HepG2 (cell line): ENCODE results near the gene GNAI2. TPM values are rescaled to one million over a fixed set of nuclear protein-coding genes. Genes with fewer than 3 reads are reported as not detected.

Experiments
- ARID2 ChIP-seq: sonication (generic); formaldehyde crosslinking; IDR thresholded peaks from 2 replicates; pipeline ENCODE4 v1.8.1; 2022; ENCODE audit warnings: mild to moderate bottlenecking, missing genetic modification reagents, borderline replicate concordance
- ATAD3A ChIP-seq: sonication (generic); formaldehyde crosslinking; IDR thresholded peaks from 2 replicates; pipeline ENCODE4 v1.4.0; 2020; ENCODE audit warnings: missing genetic modification reagents
- BHLHE40 ChIP-seq: IDR thresholded peaks from 2 replicates; pipeline ENCODE4 v1.6.1; 2011; ENCODE audit warnings: low read length, improper control_type of control experiment
- E2F2 ChIP-seq: sonication (generic); formaldehyde crosslinking; IDR thresholded peaks from 2 replicates; pipeline ENCODE4 v1.4.0; 2020; ENCODE audit warnings: missing genetic modification reagents, borderline replicate concordance
- ERF ChIP-seq: IDR thresholded peaks from 2 replicates; pipeline ENCODE4 v1.6.1; 2018; ENCODE audit warnings: missing biosample characterization, missing genetic modification reagents
- FOSL2 ChIP-seq: sonication (generic); formaldehyde crosslinking; IDR thresholded peaks from 2 replicates; pipeline ENCODE4 v1.4.0; 2020; ENCODE audit warnings: missing genetic modification reagents
- GPN1 ChIP-seq: sonication (generic); formaldehyde crosslinking; IDR thresholded peaks from 2 replicates; pipeline ENCODE4 v1.5.1; 2020; ENCODE audit warnings: missing genetic modification reagents, borderline replicate concordance
- HINFP ChIP-seq: sonication (generic); formaldehyde crosslinking; IDR thresholded peaks from 2 replicates; pipeline ENCODE4 v1.4.0; 2020; ENCODE audit warnings: low read depth, mild to moderate bottlenecking, missing genetic modification reagents
- KDM2A ChIP-seq: sonication (generic); formaldehyde crosslinking; IDR thresholded peaks from 2 replicates; pipeline ENCODE4 v1.4.0; 2020; ENCODE audit warnings: low read depth, missing genetic modification reagents, borderline replicate concordance
- MAFF ChIP-seq: IDR thresholded peaks from 2 replicates; pipeline ENCODE4 v1.6.1; 2011; ENCODE audit warnings: low read depth, low read length, improper control_type of control experiment
- NBN ChIP-seq: fragments of 450-650 bp; conservative IDR thresholded peaks from 2 replicates; pipeline ENCODE4 v1.6.1; 2017
- NFAT5 ChIP-seq: sonication (generic); formaldehyde crosslinking; IDR thresholded peaks from 2 replicates; pipeline ENCODE4 v1.4.0; 2020; ENCODE audit warnings: missing genetic modification reagents
- NFE2 ChIP-seq: sonication (generic); formaldehyde crosslinking; IDR thresholded peaks from 2 replicates; pipeline ENCODE4 v1.4.0; 2020; ENCODE audit warnings: missing genetic modification reagents
- NFKBIZ ChIP-seq: IDR thresholded peaks from 2 replicates; pipeline ENCODE4 v1.6.1; 2018; ENCODE audit warnings: missing genetic modification reagents, missing compliant biosample characterization
- SRSF9 ChIP-seq: fragments of 200-400 bp; formaldehyde crosslinking; IDR thresholded peaks from 2 replicates; pipeline ENCODE4 v1.6.1; 2018; ENCODE audit warnings: borderline replicate concordance, mild to moderate bottlenecking, low read depth, low read length; ENCODE audit not compliant: insufficient read depth, poor library complexity, severe bottlenecking
- TCF7L2 ChIP-seq: IDR thresholded peaks from 2 replicates; pipeline ENCODE4 v1.6.1; 2011; ENCODE audit warnings: mild to moderate bottlenecking, low read depth, low read length, moderate library complexity
- TEAD2 ChIP-seq: sonication (generic); formaldehyde crosslinking; IDR thresholded peaks from 2 replicates; pipeline ENCODE4 v1.9.0; 2021; ENCODE audit warnings: missing genetic modification reagents
- TFDP1 ChIP-seq: IDR thresholded peaks from 2 replicates; pipeline ENCODE4 v1.6.1; 2016; ENCODE audit warnings: missing compliant biosample characterization, missing genetic modification reagents, borderline replicate concordance
- TOPORS ChIP-seq: sonication (generic); formaldehyde crosslinking; IDR thresholded peaks from 2 replicates; pipeline ENCODE4 v1.8.0; 2023; ENCODE audit warnings: mild to moderate bottlenecking, missing genetic modification reagents
- ZNF10 ChIP-seq: sonication (generic); formaldehyde crosslinking; IDR thresholded peaks from 2 replicates; pipeline ENCODE4 v1.4.0; 2020; ENCODE audit warnings: mild to moderate bottlenecking, low read depth, missing genetic modification reagents, borderline replicate concordance
- ZNF460 ChIP-seq: sonication (generic); formaldehyde crosslinking; IDR thresholded peaks from 2 replicates; pipeline ENCODE4 v1.5.1; 2020; ENCODE audit warnings: missing genetic modification reagents, mild to moderate bottlenecking, borderline replicate concordance
- ZNF484 ChIP-seq: sonication (generic); formaldehyde crosslinking; IDR thresholded peaks from 2 replicates; pipeline ENCODE4 v1.5.1; 2020; ENCODE audit warnings: mild to moderate bottlenecking, low read depth, missing genetic modification reagents, borderline replicate concordance
- ZNF747 ChIP-seq: sonication (generic); formaldehyde crosslinking; IDR thresholded peaks from 2 replicates; pipeline ENCODE4 v1.8.1; 2023; ENCODE audit warnings: missing genetic modification reagents, mild to moderate bottlenecking, borderline replicate concordance
- polyA plus RNA-seq, 8 experiments: library from polyadenylated mRNA; depleted of rRNA in 3 of 8; stranded (reverse) in 7 of 8; unstranded in 1 of 8; fragments of >200 nt; fragmentation: Illumina TruSeq in 4 of 8; extraction: Trizol in 4 of 8; gene quantifications; 2 replicates each; pipeline versions ENCODE4 v1.2.1 to v1.2.3, GENCODE V29; 2011 to 2016; ENCODE audit warnings: low read depth in 4 of 8, missing spikeins in 1 of 8, mixed read lengths in 1 of 8; ENCODE audit not compliant: insufficient read depth in 1 of 8
- total RNA-seq, 5 experiments: library from RNA; depleted of rRNA; stranded (reverse); fragments of >200 nt; fragmentation: Illumina TruSeq; extraction: Trizol; gene quantifications; 2 replicates each; pipeline ENCODE4 v1.2.3, GENCODE V29; 2016; ENCODE audit warnings: low read depth in 1 of 5

GNAI2 gene
- total and polyA plus RNA-seq, 2 of the 13 experiments (the other 11 are each of a cell fraction or from before 2014, with no cell fraction given), result 51.1 to 66.2 TPM

- TF ChIP-seq HINFP (CRISPR knock-in tag), result no peak
- no peak for TF ChIP-seq SRSF9
- no peak for TF ChIP-seq ZNF484 (CRISPR knock-in tag)
- TF ChIP-seq TEAD2 (CRISPR knock-in tag), result no peak
- TF ChIP-seq MAFF, result no peak
- TF ChIP-seq ZNF747, result no peak
- no peak for TF ChIP-seq TCF7L2
- no peak for TF ChIP-seq TOPORS (CRISPR knock-in tag)
- TF ChIP-seq NFE2 (CRISPR knock-in tag), result no peak
- no peak for TF ChIP-seq NFKBIZ
- TF ChIP-seq FOSL2, result no peak; the same call in 1 of the 2 replicates
- no peak for TF ChIP-seq ERF (CRISPR knock-in tag)
- no peak for TF ChIP-seq NBN
- no peak for TF ChIP-seq ARID2 (CRISPR knock-in tag)
- TF ChIP-seq GPN1 (CRISPR knock-in tag), result no peak
- TF ChIP-seq ZNF460, result no peak
- TF ChIP-seq TFDP1 (CRISPR knock-in tag), result no peak
- no peak for TF ChIP-seq BHLHE40
- no peak for TF ChIP-seq KDM2A (CRISPR knock-in tag)
- TF ChIP-seq ATAD3A, result no peak
- TF ChIP-seq NFAT5 (CRISPR knock-in tag), result no peak
- no peak for TF ChIP-seq E2F2
- TF ChIP-seq ZNF10 (CRISPR knock-in tag), result no peak
Observed at GRCh38 chr3:50264964-50265485, 29.0 kb downstream of the GNAI2 start (continued).
